VCaP (cell line): ENCODE results near the gene FZD1.

Experiments
- H3K27ac ChIP-seq: fragments of 450-650 bp; 2 replicates; pipeline ENCODE4 v1.5.1; 2017
- TF ChIP-seq, protein P1 (sequence below): fragments of 450-650 bp; conservative IDR thresholded peaks from 2 replicates; pipeline ENCODE4 v1.5.1; 2017; ENCODE audit warnings: mild to moderate bottlenecking, moderate library complexity

The FZD1 gene

DNA sequence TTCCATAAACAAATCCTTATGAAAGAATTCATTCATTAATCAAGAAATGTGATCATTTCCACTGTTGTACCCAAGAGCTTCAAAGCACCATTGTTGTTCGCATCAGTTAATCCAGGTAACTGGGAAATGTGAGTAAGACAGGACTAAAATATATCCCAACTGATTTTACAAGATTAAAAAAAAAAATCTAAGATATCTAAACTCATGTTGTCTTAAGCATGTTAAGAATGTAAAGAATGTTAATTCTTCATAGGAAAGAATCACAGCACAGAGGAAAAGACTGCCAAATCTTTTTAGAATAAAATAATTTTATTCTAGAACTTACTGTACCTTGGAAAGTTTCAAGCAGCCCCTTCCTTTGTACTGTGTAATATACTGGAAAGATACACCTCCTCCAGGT is 16.4 kb downstream of the FZD1 start:
- H3K27ac ChIP-seq = no peak overlapping the region
- TF ChIP-seq, protein P1, sequence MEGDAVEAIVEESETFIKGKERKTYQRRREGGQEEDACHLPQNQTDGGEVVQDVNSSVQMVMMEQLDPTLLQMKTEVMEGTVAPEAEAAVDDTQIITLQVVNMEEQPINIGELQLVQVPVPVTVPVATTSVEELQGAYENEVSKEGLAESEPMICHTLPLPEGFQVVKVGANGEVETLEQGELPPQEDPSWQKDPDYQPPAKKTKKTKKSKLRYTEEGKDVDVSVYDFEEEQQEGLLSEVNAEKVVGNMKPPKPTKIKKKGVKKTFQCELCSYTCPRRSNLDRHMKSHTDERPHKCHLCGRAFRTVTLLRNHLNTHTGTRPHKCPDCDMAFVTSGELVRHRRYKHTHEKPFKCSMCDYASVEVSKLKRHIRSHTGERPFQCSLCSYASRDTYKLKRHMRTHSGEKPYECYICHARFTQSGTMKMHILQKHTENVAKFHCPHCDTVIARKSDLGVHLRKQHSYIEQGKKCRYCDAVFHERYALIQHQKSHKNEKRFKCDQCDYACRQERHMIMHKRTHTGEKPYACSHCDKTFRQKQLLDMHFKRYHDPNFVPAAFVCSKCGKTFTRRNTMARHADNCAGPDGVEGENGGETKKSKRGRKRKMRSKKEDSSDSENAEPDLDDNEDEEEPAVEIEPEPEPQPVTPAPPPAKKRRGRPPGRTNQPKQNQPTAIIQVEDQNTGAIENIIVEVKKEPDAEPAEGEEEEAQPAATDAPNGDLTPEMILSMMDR = no peak

DNA sequence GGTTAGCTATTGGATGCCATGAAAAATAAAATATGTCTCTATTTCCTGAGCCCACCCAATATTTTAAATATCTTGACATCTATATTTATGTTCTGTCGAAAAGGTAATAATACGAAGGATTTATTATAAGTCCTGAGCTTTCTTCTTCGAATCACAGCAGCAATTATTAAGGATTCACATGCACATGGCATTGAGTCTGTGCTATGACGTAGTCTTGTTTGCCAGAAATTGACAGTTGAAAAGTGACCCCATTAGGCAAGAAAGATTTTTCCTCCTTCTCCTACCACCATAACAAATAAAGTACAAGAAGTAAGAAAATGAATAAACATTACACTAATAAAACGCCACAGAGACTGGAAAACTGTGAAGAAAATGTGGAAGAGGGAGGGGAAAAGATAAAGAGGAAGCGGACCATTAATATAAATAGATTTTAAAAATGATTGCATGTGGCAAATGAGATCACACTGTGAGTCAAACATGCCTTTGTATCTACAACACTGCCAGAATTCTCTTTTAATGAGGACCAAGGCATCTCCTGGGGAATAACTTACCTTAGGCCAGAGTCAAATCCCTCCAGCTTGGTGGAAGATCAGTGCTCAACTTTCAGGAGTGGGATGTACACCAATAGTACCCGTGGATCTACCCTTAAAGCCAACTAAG is 21.6 kb downstream of the FZD1 start:
- H3K27ac ChIP-seq = no peak overlapping the region
- TF ChIP-seq, protein P1 = no peak

DNA sequence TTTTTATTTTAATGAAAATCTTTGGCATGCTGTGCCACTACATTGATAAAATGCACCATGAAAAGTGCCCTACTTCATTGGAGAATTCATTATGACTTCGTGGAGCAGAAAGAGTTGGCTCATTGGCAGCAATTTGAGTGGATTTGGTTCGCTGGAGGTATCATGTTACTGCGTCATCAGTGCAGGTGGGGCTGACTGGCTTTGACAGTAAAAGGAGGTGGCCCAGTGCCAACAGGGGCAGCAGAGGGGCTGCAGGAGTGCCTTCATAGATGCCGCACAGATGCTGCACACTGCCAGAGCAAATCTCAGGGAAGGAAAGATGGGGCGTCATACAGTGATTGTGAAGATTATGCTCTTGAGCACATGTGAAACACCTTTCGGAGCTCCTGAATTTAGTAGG is 22.2 kb downstream of the FZD1 start:
- TF ChIP-seq, protein P1 = no peak
- no peak overlapping the region for H3K27ac ChIP-seq

DNA sequence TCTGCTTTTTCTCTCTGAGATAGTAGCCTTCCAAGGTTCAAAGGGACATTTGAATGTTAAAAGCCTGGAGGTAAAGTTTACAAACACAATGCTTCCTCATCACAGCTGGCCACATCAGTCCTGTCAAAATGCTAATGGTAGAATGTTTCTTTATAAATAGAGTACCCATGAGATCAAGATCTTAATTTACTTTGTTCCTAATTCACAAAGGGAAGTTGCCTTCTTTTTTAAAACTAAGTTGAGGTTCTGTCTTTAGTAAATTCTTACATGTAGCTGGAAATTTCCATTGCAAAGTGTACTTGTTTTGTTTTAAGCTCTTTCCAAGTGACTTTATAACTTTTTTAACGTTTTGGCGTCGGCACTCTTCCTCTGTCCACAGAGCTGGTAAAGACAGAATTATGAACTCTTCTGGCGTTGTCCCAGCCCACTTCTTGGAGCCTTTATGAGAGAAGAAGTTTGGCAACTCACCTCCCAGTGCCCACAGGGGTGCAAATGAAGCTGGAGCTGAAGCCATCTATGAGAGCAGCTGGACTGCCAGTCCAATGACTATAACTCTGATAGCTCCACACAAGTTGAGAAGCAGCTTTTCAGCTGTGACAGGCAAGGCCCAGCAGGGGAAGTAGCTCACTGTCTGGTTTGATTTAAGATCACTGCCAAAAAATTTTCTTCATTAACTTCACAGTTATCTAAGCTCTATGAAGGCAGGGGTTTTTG is 23.3 kb downstream of the FZD1 start:
- no peak overlapping the region for H3K27ac ChIP-seq
- TF ChIP-seq, protein P1 = peak; percentile 70

DNA sequence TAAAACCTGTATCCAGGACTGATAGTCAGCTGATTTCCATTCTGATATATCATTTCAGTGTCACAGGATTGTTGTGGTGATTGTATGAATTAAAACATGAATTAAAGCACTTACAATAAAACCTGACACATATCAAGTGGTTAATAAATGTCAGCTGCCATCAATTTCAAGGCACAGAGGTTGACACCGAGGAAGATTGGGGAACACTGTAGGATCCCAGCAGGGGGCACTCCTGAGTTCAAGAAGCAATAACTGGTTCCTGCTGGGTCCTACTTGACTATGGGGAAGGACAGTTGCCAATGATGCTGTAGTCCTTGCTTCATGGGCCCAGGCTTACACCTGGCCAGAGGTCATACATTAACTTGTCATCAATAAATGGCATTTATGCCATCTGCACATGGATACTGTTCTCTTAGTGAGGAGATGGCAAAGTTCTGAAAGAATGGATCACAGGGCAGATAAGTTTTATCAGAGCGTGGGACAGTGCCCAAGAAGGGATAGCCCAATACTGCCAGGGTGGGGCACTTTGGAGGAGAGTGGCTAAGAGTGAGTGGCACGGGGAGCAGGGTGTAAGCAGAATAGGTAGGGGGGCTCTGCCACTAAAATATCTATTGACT is 24.1 kb downstream of the FZD1 start:
- TF ChIP-seq, protein P1 = peak; percentile 66
- no peak overlapping the region for H3K27ac ChIP-seq

DNA sequence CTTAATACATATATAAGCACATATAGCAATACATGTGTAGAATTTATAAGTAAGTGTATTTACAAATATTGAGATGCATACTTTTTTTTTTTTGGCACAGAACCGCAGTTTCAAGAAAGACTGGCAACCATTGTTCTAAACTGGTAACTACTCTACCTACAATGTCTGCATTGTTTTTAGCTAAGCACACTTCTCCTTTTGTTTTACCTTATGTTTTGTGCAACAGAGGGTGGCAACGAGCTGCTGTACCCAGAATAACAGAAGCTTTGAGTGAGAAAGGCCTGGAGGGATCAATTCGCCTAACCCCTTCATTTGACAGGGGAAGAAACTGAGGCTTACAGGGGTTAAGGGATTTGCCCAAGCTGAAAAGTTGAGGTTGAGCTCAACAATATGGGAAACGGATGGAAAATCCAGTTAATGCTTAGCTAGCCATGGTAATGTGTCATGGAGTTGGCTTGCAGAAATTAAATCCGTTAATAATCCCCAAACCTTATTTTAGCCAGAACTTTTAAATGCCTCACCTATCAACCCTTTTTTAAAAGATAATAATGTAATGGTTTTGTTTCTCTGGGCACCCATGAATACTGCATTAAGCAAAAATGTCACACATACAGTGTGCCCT is 25.5 kb downstream of the FZD1 start:
- no peak overlapping the region for H3K27ac ChIP-seq
- TF ChIP-seq, protein P1 = no peak

DNA sequence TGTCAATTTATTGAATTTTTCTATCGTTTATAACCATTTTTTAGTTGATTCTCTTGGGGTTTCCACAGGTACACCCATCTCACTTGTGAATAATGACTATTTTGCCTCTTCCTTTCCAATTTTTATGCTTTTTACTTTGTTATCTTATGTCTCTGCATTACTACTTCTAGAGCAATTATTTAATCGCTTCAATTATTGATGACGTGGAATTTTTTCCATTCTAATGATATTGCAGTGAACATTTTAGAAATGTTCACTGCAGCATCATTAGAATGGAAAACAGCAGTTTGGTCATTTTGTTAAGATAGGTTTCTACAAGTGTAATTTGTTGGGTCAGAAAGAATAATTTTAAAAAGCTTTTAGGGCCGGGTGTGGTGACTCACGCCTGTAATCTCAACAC is 27.1 kb downstream of the FZD1 start:
- no peak overlapping the region for H3K27ac ChIP-seq
- TF ChIP-seq, protein P1 = no peak
